ENCODE measurements around the gene HEATR5A.

DNA sequence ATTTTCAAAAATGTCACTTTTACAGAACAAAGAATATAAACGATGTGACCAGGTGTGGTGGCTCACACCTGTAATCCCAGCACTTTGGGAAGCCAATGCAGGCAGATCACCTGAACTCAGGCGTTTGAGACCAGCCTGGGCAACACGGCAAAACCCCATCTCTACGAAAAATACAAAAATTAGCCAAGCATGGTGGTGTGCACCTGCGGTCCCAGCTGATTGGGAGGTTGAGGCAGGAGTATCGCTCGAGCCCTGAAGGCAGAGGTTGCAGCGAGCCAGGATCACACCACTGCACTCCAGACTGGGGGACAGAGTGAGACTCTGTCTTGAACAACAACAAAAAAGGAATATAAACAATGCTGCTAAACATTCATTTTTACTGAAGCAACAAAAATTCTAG is 15.2 kb downstream of the HEATR5A start:
- TF ChIP-seq, protein P1, sequence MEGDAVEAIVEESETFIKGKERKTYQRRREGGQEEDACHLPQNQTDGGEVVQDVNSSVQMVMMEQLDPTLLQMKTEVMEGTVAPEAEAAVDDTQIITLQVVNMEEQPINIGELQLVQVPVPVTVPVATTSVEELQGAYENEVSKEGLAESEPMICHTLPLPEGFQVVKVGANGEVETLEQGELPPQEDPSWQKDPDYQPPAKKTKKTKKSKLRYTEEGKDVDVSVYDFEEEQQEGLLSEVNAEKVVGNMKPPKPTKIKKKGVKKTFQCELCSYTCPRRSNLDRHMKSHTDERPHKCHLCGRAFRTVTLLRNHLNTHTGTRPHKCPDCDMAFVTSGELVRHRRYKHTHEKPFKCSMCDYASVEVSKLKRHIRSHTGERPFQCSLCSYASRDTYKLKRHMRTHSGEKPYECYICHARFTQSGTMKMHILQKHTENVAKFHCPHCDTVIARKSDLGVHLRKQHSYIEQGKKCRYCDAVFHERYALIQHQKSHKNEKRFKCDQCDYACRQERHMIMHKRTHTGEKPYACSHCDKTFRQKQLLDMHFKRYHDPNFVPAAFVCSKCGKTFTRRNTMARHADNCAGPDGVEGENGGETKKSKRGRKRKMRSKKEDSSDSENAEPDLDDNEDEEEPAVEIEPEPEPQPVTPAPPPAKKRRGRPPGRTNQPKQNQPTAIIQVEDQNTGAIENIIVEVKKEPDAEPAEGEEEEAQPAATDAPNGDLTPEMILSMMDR (IDR thresholded peaks at IDR 0.05) = no peak
- no peak for TF ChIP-seq EZH2 (IDR thresholded peaks at IDR 0.05; ENCODE audit: borderline replicate concordance, insufficient read depth, low read depth, low read length, poor library complexity, severe bottlenecking)
